ENCODE data around the gene PADI1. TPM values are rescaled to one million over a fixed set of nuclear protein-coding genes. Genes with fewer than 3 reads are reported as not detected.
"Not testable (repeated sequence)": the region's sequence is repeated elsewhere in the genome, so short reads cannot be mapped to it uniquely, and the experiment has no call there.

Gene PADI1
- total and polyA plus RNA-seq, 2 experiments from 2014 or later: not detected

- Histone ChIP-seq H3K27me3 (no peaks in the 10 kb centered on the region), H3K36me3 (replicated peaks; ENCODE audit: insufficient read depth, low read depth) (no peaks in the 10 kb centered on the region), H4K20me1 (ENCODE audit: insufficient read depth, poor library complexity, severe bottlenecking) (no peaks in the 10 kb centered on the region), H3K27ac (no peak overlapping the region), H3K9me3 (ENCODE audit: low read depth) (no peaks in the 10 kb centered on the region), H3K9me2 (replicated peaks; ENCODE audit: insufficient read depth) (no peaks in the 10 kb centered on the region), H2AFZ (no peak overlapping the region), H3K4me2 (no peak overlapping the region), H3K4me3 (no peak overlapping the region), H3K79me2 (no peaks in the 10 kb centered on the region), H3K4me1 (ENCODE audit: insufficient read depth) (peaks cover 10% of the 10 kb centered on the region)
- no peak for TF ChIP-seq EZH2 (IDR thresholded peaks at IDR 0.05; ENCODE audit: borderline replicate concordance)
- WGBS (ENCODE audit: low lambda C conversion rate, missing lambda C conversion rate): 88% methylated on average over 8 of the region's 9 CpGs
- DNase-seq (ENCODE audit: low spot score): peak; percentile 66
Observed at GRCh38 chr1:17235135-17235885, 30.4 kb downstream of the PADI1 start.

GRCh38 chr1:17236779-17237560 lies 32.0 kb downstream of the PADI1 start:
- peaks cover 10% of the 10 kb centered on the region for H3K4me1 ChIP-seq (ENCODE audit: insufficient read depth)
- no peaks in the 10 kb centered on the region for H3K79me2 ChIP-seq
- TF ChIP-seq EZH2 (IDR thresholded peaks at IDR 0.05; ENCODE audit: borderline replicate concordance) (no peak), CTCF (IDR thresholded peaks at IDR 0.05; ENCODE audit: poor library complexity) (peak; percentile 87)
- H3K36me3 ChIP-seq (replicated peaks; ENCODE audit: insufficient read depth, low read depth): no peaks in the 10 kb centered on the region
- no peak overlapping the region for H2AFZ ChIP-seq
- H4K20me1 ChIP-seq (ENCODE audit: insufficient read depth, poor library complexity, severe bottlenecking): no peaks in the 10 kb centered on the region
- DNase-seq (ENCODE audit: low spot score): peak; percentile 92
- no peaks in the 10 kb centered on the region for H3K27me3 ChIP-seq
- no peak overlapping the region for H3K27ac ChIP-seq
- no peaks in the 10 kb centered on the region for H3K9me3 ChIP-seq (ENCODE audit: low read depth)
- H3K4me3 ChIP-seq: no peak overlapping the region
- H3K4me2 ChIP-seq: no peak overlapping the region
- WGBS (ENCODE audit: low lambda C conversion rate, missing lambda C conversion rate): 22% methylated on average over 18 of the region's 18 CpGs
- H3K9me2 ChIP-seq (replicated peaks; ENCODE audit: insufficient read depth): no peaks in the 10 kb centered on the region

- no peak overlapping the region for H2AFZ ChIP-seq
- TF ChIP-seq EZH2 (IDR thresholded peaks at IDR 0.05; ENCODE audit: borderline replicate concordance): no peak
- TF ChIP-seq EZH2phosphoT487 (IDR thresholded peaks at IDR 0.05; ENCODE audit: low read depth, severe bottlenecking, unreplicated experiment): no peak
- TF ChIP-seq CTCF (IDR thresholded peaks at IDR 0.05; ENCODE audit: poor library complexity): no peak
Observed at GRCh38 chr1:17237561-17237903, 32.6 kb downstream of the PADI1 start.

GRCh38 chr1:17239420-17239819 lies 34.5 kb downstream of the PADI1 start:
- Histone ChIP-seq H4K20me1 (ENCODE audit: insufficient read depth, poor library complexity, severe bottlenecking) (no peaks in the 10 kb centered on the region), H3K4me1 (ENCODE audit: insufficient read depth) (no peaks in the 10 kb centered on the region), H3K4me2 (no peak overlapping the region), H3K36me3 (replicated peaks; ENCODE audit: insufficient read depth, low read depth) (no peaks in the 10 kb centered on the region), H3K27me3 (no peaks in the 10 kb centered on the region), H3K9me2 (replicated peaks; ENCODE audit: insufficient read depth) (no peaks in the 10 kb centered on the region), H3K4me3 (no peak overlapping the region), H2AFZ (no peak overlapping the region), H3K27ac (no peak overlapping the region), H3K9me3 (ENCODE audit: low read depth) (no peaks in the 10 kb centered on the region), H3K79me2 (no peaks in the 10 kb centered on the region)
- TF ChIP-seq CTCF (IDR thresholded peaks at IDR 0.05; ENCODE audit: poor library complexity): no peak
- no peak for TF ChIP-seq EZH2 (IDR thresholded peaks at IDR 0.05; ENCODE audit: borderline replicate concordance)
- no peak for TF ChIP-seq EZH2phosphoT487 (IDR thresholded peaks at IDR 0.05; ENCODE audit: low read depth, severe bottlenecking, unreplicated experiment)
- WGBS (ENCODE audit: low lambda C conversion rate, missing lambda C conversion rate): 38% methylated on average over 1 of the region's 1 CpG
- DNase-seq (ENCODE audit: low spot score): peak; percentile 72

More at GRCh38 chr1:17237561-17237903, 32.6 kb downstream of the PADI1 start:
- Histone ChIP-seq H3K36me3 (replicated peaks; ENCODE audit: insufficient read depth, low read depth) (no peaks in the 10 kb centered on the region), H4K20me1 (ENCODE audit: insufficient read depth, poor library complexity, severe bottlenecking) (no peaks in the 10 kb centered on the region), H3K27ac (no peak overlapping the region), H3K4me3 (no peak overlapping the region), H3K9me2 (replicated peaks; ENCODE audit: insufficient read depth) (no peaks in the 10 kb centered on the region), H3K4me2 (no peak overlapping the region), H3K79me2 (no peaks in the 10 kb centered on the region), H3K4me1 (ENCODE audit: insufficient read depth) (peaks cover 10% of the 10 kb centered on the region), H3K27me3 (no peaks in the 10 kb centered on the region), H3K9me3 (ENCODE audit: low read depth) (no peaks in the 10 kb centered on the region)
- no peak for DNase-seq (ENCODE audit: low spot score)
- WGBS (ENCODE audit: low lambda C conversion rate, missing lambda C conversion rate): 87% methylated on average over 4 of the region's 4 CpGs

- H3K4me1 ChIP-seq (ENCODE audit: insufficient read depth); H2AFZ ChIP-seq; H3K79me2 ChIP-seq; H3K27ac ChIP-seq; H3K4me2 ChIP-seq; H3K4me3 ChIP-seq; H3K27me3 ChIP-seq; H4K20me1 ChIP-seq (ENCODE audit: insufficient read depth, poor library complexity, severe bottlenecking); H3K36me3 ChIP-seq (replicated peaks; ENCODE audit: insufficient read depth, low read depth); H3K9me3 ChIP-seq (ENCODE audit: low read depth); H3K9me2 ChIP-seq (replicated peaks; ENCODE audit: insufficient read depth); DNase-seq (ENCODE audit: low spot score): not testable (repeated sequence)
- 79% methylated on average over 19 of the region's 28 CpGs for WGBS (ENCODE audit: low lambda C conversion rate, missing lambda C conversion rate)
Observed at GRCh38 chr1:17241011-17241779, 36.3 kb downstream of the PADI1 start.
